CD14-positive monocyte (primary cell): Measurements from ENCODE around the gene TTLL12. TPM values are rescaled to one million over a fixed set of nuclear protein-coding genes. Genes with fewer than 3 reads are reported as not detected.
A peak's percentile ranks its signal among the peaks of the same experiment; 100 is the strongest.

Experiments
- DNase-seq, 3 donors: peaks; one replicate each; pipeline ENCODE4 v3.0.0-alpha.2; 2011 to 2022
- H2AFZ ChIP-seq: 2 replicates; pipeline ENCODE4 v1.6.0; 2012; ENCODE audit warnings: mild to moderate bottlenecking, low read depth, low read length, inconsistent platforms; ENCODE audit not compliant: insufficient read depth, poor library complexity, severe bottlenecking
- H3K27ac ChIP-seq, 2 donors: 1 replicate in 1 of 2; 2 replicates in 1 of 2; pipeline ENCODE4 v1.5.1; 2012 to 2013; ENCODE audit warnings: low read length in 2 of 2, control low read depth in 1 of 2, inconsistent platforms in 1 of 2, low read depth in 1 of 2, mild to moderate bottlenecking in 1 of 2
- H3K27me3 ChIP-seq, 2 donors: one replicate each; pipeline versions ENCODE4 v1.6.0 to v1.6.1; 2011 to 2013; ENCODE audit warnings: low read length in 2 of 2; ENCODE audit not compliant: control insufficient read depth in 2 of 2, insufficient read depth in 2 of 2
- H3K36me3 ChIP-seq, 2 donors: replicated peaks in 1 of 2; 1 replicate in 1 of 2; 2 replicates in 1 of 2; pipeline versions ENCODE4 v1.5.1 to v1.6.1; 2012 to 2013; ENCODE audit warnings: low read length in 2 of 2, control low read depth in 1 of 2, inconsistent platforms in 1 of 2, mild to moderate bottlenecking in 1 of 2; ENCODE audit not compliant: insufficient read depth in 2 of 2, control insufficient read depth in 1 of 2
- H3K4me1 ChIP-seq, 2 donors: 1 replicate in 1 of 2; 2 replicates in 1 of 2; pipeline versions ENCODE4 v1.5.1 to v1.6.1; 2012 to 2013; ENCODE audit warnings: low read length in 2 of 2, control low read depth in 1 of 2, inconsistent platforms in 1 of 2, mild to moderate bottlenecking in 1 of 2, moderate library complexity in 1 of 2; ENCODE audit not compliant: insufficient read depth in 2 of 2, control insufficient read depth in 1 of 2
- H3K4me2 ChIP-seq: replicated peaks from 2 replicates; pipeline ENCODE3; 2012; ENCODE audit warnings: low read length, moderate library complexity, mild to moderate bottlenecking; ENCODE audit not compliant: poor library complexity, severe bottlenecking; ENCODE audit errors: extremely low read depth
- H3K4me3 ChIP-seq, 3 experiments: fragments of 200-600 bp in 1 of 3; sonication (generic) in 1 of 3; replicated peaks in 1 of 3; 1 replicate in 2 of 3; 2 replicates in 1 of 3; pipeline ENCODE4 v1.5.1; 2011 to 2013; ENCODE audit warnings: low read length in 3 of 3, mild to moderate bottlenecking in 3 of 3, control low read depth in 2 of 3, low read depth in 2 of 3, inconsistent platforms in 1 of 3, moderate library complexity in 1 of 3
- H3K79me2 ChIP-seq: 2 replicates; pipeline ENCODE4 v1.6.0; 2012; ENCODE audit warnings: mild to moderate bottlenecking, control low read depth, inconsistent platforms, low read length, moderate library complexity; ENCODE audit not compliant: insufficient read depth
- H3K9ac ChIP-seq: 2 replicates; pipeline ENCODE4 v1.6.0; 2017; ENCODE audit warnings: low read length, mild to moderate bottlenecking; ENCODE audit not compliant: insufficient read depth, poor library complexity, severe bottlenecking
- H3K9me3 ChIP-seq, 2 donors: replicated peaks in 1 of 2; 1 replicate in 1 of 2; 2 replicates in 1 of 2; pipeline versions ENCODE4 v1.5.1 to v1.6.1; 2012 to 2013; ENCODE audit warnings: low read length in 2 of 2, control low read depth in 1 of 2; ENCODE audit not compliant: control insufficient read depth in 1 of 2, insufficient read depth in 1 of 2
- H4K20me1 ChIP-seq: 2 replicates; pipeline ENCODE4 v1.6.0; 2012; ENCODE audit warnings: mild to moderate bottlenecking, low read length, control low read depth, moderate library complexity; ENCODE audit not compliant: insufficient read depth
- H3K27ac Mint-ChIP-seq, 7 donors: one replicate each; pipeline ENCODE4 v1.8.0; 2020; ENCODE audit warnings: mild to moderate bottlenecking in 7 of 7, mixed read lengths in 7 of 7, moderate library complexity in 6 of 7, inconsistent platforms in 2 of 7
- H3K27me3 Mint-ChIP-seq, 3 donors: one replicate each; pipeline ENCODE4 v1.8.0; 2021 to 2022; ENCODE audit warnings: low read depth in 3 of 3, mild to moderate bottlenecking in 3 of 3, mixed read lengths in 3 of 3, moderate library complexity in 3 of 3, inconsistent platforms in 1 of 3
- H3K36me3 Mint-ChIP-seq, 2 donors: one replicate each; pipeline ENCODE4 v1.8.0; 2020; ENCODE audit warnings: mixed read lengths in 2 of 2, inconsistent platforms in 1 of 2, mild to moderate bottlenecking in 1 of 2
- H3K4me1 Mint-ChIP-seq: one replicate; pipeline ENCODE4 v1.8.0; 2020; ENCODE audit warnings: mild to moderate bottlenecking, mixed read lengths
- H3K4me3 Mint-ChIP-seq, 2 donors: one replicate each; pipeline ENCODE4 v1.8.0; 2020; ENCODE audit warnings: mild to moderate bottlenecking in 2 of 2, mixed read lengths in 2 of 2, moderate library complexity in 1 of 2
- H3K9me3 Mint-ChIP-seq, 7 donors: one replicate each; pipeline ENCODE4 v1.8.0; 2020 to 2022; ENCODE audit warnings: mixed read lengths in 7 of 7, mild to moderate bottlenecking in 6 of 7, moderate library complexity in 6 of 7, inconsistent platforms in 2 of 7
- CTCF ChIP-seq: fragments of 200-600 bp; IDR thresholded peaks from one replicate; pipeline ENCODE4 v1.8.0; 2022; ENCODE audit warnings: antibody characterized with exemption, mild to moderate bottlenecking
- whole genome bisulfite sequencing: methylation state at CpG from one replicate; pipeline ENCODE4 v1.1.5; 2013; ENCODE audit warnings: missing lambda C conversion rate; ENCODE audit not compliant: insufficient coverage; 5-methylcytosine and 5-hydroxymethylcytosine counted together
- intact Hi-C, 2 donors: fragments of 100-400 bp; cut with micrococcal nuclease; formaldehyde crosslinking; loops; one replicate each; pipeline versions ENCODE4 v1.15.0 to v1.15.1; 2023
- polyA plus RNA-seq, 3 donors: library from polyadenylated mRNA; depleted of rRNA in 1 of 3; unstranded in 2 of 3; stranded (reverse) in 1 of 3; fragments of 300-500 nt in 2 of 3; fragments of >200 nt in 1 of 3; fragmentation: Illumina TruSeq in 2 of 3; gene quantifications; 1 replicate in 2 of 3; 2 replicates in 1 of 3; pipeline ENCODE4 v1.2.3, GENCODE V29; 2012 to 2021

TTLL12 gene
- polyA plus RNA-seq, 3 donors: 9.5 to 16.6 (median 16.5) TPM

DNA sequence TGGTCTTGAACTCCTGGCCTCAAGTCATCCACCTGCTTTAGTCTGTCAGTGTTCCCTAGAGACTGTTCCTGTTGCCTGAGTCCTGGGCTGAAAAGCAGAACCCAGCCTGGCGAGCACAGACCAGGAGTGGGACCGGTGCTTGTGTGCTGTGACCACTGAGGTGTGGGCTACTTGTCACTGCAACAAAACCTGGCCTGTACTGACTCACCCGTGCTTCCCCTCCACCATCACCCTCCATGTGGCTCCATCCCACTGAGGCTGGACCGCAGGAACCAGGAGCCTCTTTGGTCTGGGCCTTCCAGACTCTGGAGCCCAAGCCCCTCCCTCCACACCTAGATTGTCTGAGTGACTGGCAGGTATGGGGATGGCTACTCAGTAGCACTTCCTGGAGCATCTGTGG is 52.4 kb downstream of the TTLL12 start:
- no peak for TF ChIP-seq CTCF
- no peak overlapping the region for H3K27ac ChIP-seq
- H3K4me3 ChIP-seq: no peak overlapping the region
- Mint-ChIP-seq H3K9me3 (peaks cover 0 to 2% (median 0%) of the 10 kb centered on the region in 7 donors), H3K27me3 (peaks cover 0 to 6% (median 0%) of the 10 kb centered on the region in 3 donors), H3K4me1 (peaks cover 20% of the 10 kb centered on the region), H3K36me3 (peaks cover 42 to 77% of the 10 kb centered on the region in 2 donors), H3K27ac (no peak overlapping the region), H3K4me3 (no peak overlapping the region)
- H3K36me3 ChIP-seq: peaks cover 15 to 71% of the 10 kb centered on the region in 2 donors
- H3K4me1 ChIP-seq: peaks cover 16 to 19% of the 10 kb centered on the region in 2 donors
- no peak overlapping the region for H2AFZ ChIP-seq
- no peaks in the 10 kb centered on the region for H3K27me3 ChIP-seq
- H3K9ac ChIP-seq: no peak overlapping the region
- H3K9me3 ChIP-seq: no peaks in the 10 kb centered on the region
- WGBS: 100% methylated on average over 2 of the region's 4 CpGs
- H4K20me1 ChIP-seq: peaks cover 4% of the 10 kb centered on the region
- no peaks in the 10 kb centered on the region for H3K79me2 ChIP-seq
- intact Hi-C loops: no loop called here
- DNase-seq: no peak
- H3K4me2 ChIP-seq: no peak overlapping the region

DNA sequence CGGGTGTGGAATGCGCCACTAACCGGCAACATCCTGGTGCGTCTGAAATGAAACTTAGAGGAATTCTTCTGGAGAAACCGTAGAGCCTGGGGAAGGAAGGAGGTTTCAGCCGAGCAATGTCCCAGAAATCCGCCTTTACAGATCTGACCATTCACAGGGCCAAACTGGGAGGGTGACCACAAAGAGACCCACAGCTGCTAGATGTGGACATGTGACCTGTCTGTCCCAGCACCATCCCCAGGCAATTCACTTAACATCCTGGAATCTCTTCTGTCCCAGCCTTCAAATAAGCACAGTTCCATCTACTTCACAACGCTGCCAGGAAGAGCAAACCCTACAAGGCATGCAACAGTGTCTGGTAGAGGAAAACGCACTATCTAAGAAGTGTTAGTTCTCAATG is 53.5 kb downstream of the TTLL12 start:
- no peak overlapping the region for H2AFZ ChIP-seq
- peaks cover 8 to 62% of the 10 kb centered on the region in 2 donors for H3K36me3 ChIP-seq
- Mint-ChIP-seq H3K4me1 (peaks cover 31% of the 10 kb centered on the region), H3K27me3 (peaks cover 0 to 6% (median 4%) of the 10 kb centered on the region in 3 donors), H3K9me3 (peaks cover 0 to 2% (median 0%) of the 10 kb centered on the region in 7 donors), H3K4me3 (no peak overlapping the region), H3K27ac (peak overlapping the region in 1 of 7 donors; percentile 61), H3K36me3 (peaks cover 35 to 66% of the 10 kb centered on the region in 2 donors)
- no peak overlapping the region for H3K4me3 ChIP-seq
- no peak for DNase-seq
- no peak for TF ChIP-seq CTCF
- H3K9me3 ChIP-seq: no peaks in the 10 kb centered on the region
- H3K27me3 ChIP-seq: no peaks in the 10 kb centered on the region
- peaks cover 28 to 31% of the 10 kb centered on the region in 2 donors for H3K4me1 ChIP-seq
- no peaks in the 10 kb centered on the region for H3K79me2 ChIP-seq
- no peak overlapping the region for H3K9ac ChIP-seq
- no peak overlapping the region for H3K4me2 ChIP-seq
- intact Hi-C loops: no loop called here
- WGBS: 82% methylated on average over 7 of the region's 9 CpGs
- no peak overlapping the region for H3K27ac ChIP-seq
- peaks cover 4% of the 10 kb centered on the region for H4K20me1 ChIP-seq
